Mucosa of gallbladder (tissue), 1 donor: Measurements from ENCODE around the gene TMEM94. TPM values are rescaled to one million over a fixed set of nuclear protein-coding genes. Genes with fewer than 3 reads are reported as not detected.
"Not testable (repeated sequence)": the region's sequence is repeated elsewhere in the genome, so short reads cannot be mapped to it uniquely, and the experiment has no call there.

Source experiments
- DNase-seq: peaks from one replicate; pipeline ENCODE4 v3.0.0-alpha.2; 2020; ENCODE audit warnings: low spot score
- total RNA-seq: library from RNA; stranded (reverse); gene quantifications from one replicate; pipeline ENCODE4 v1.2.1, GENCODE V29; 2021
- donor health status: DM: no; HTN: no; CAD: no.

The TMEM94 gene
- total RNA-seq, 1 donor from 2014 or later = 106 TPM

DNA sequence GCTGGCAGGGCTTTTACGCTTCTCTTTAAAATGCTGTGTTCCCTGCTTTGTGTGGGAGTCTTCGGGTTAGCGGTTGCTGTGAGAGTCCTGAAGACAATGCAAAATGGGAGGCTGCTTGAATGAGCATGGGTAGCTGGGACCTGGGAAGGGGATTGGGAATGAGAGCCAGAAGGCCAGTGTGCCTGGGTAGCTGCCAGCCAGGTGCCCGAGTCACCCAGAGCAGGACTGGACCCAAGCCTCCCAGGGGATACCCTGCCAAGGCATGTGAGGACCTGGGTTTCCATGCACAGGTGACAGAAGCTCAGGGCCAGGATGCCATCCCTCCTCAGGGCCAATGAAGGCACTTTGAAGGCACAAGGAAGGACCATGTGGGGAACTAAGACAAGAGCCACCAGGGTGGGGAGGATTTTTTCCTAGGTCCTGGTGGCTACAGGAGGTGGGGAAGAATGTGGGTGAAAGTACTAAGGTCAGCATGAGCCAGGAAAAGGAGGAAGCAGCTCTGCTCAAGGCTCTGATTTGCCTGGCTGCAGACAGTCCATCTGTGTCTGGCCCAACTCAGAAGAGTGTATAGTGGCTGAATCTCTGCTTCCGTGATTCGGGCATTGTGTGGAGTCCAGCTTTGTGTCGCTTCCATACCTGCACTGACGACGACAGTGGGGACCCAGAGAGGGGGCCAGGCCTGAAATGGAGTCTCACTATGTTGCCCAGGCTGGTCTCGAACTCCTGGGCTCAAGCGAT, 20.5 kb downstream of the TMEM94 start:
- no peak for DNase-seq

DNA sequence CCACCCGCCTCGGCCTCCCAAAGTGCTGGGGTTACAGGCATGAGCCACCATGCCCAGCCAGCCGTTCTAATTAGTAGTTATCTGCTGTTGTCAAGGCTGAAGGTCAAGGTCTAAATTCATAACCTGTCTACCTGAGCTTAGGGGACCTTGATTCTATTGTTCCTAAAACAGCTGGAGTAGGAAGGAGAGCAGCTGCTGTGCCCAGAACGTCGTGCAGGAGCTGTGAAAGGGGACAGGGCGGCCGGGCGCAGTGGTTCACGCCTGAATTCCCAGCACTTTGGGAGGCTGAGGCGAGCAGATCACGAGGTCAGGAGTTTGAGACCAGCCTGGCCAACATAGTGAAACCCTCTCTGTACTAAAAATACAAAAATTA, 21.0 kb downstream of the TMEM94 start:
- not testable (repeated sequence) for DNase-seq

DNA sequence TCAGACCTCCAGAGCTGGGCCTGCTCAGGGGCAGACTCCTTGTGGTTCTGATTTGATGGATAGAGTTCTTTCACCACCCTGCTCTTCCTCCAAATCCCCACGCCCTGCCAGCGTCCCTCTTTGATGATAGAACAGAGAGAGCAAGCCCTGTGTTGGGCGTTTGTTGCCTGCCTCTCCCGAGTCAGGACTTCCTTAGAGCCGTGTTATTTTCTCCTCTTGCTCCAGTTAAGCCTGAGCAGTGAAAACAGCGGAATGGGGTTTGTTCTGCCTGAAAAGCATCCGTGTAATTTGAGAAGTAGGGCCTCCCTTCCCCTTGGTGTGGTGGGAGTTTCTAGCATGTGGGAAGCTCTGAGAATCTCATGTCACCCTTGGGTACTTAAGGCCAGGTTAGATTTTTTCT, 22.1 kb downstream of the TMEM94 start:
- DNase-seq = no peak

DNA sequence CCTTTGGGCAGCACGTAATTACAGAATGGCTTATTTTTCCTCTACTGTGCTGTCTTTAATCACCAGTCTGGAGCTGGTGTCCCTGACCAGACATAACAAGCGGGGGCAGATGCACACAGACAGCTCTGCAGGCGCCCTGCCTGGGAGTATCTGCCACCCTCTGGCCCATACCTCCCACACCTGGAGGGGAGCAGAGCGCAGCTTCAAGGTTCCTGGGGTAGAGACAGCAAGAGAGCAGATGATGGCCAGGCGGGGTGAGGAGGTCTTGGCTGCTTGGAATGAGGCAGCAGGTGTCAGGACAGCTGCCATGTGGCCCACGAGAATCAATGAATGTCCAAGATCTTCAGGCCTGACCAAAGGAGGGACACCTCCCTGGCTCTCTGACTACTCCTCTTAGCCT, 23.8 kb downstream of the TMEM94 start:
- no peak for DNase-seq

DNA sequence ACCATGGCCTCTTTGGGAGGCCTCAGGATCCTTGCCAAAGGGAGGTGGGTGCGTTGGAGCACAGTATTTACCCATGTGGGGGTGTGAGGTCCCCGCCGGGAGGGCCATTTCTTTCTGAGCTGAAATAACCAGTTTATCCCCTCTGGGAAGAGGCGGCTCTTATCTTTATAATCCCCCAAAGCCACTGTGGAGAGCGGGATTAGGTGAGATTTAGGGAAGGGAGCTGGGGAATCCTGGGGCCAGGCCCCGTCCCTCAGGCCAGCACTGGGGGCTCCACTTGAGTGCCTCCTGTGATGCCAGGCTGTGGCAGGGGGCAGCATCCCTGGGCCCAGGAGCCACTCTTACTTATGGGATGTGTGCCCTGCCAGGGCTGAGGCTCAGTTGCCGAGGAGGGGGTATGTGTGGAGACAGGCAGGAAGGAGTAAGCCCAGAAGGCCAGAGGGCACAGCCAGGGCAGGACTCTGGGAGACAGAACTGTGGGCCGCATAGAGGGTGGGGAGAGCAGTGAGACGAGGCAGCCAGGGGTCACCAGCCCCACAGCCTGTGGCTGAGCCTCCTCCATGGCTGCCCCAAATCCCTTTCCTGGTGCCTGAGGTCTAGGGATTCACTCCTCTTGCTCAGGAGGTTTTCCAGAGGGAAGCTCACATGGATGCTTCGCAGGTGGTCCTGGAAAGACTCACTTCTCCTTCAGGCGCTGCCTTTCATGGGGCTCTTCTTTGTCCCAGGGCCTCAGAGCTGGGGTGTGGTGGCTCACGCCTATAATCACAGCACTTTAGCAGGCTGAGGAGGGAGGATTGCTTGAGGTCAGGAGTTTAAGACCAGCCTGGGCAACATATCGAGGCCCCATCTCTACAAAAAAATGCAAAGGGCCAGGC, 25.0 kb downstream of the TMEM94 start:
- no peak for DNase-seq

DNA sequence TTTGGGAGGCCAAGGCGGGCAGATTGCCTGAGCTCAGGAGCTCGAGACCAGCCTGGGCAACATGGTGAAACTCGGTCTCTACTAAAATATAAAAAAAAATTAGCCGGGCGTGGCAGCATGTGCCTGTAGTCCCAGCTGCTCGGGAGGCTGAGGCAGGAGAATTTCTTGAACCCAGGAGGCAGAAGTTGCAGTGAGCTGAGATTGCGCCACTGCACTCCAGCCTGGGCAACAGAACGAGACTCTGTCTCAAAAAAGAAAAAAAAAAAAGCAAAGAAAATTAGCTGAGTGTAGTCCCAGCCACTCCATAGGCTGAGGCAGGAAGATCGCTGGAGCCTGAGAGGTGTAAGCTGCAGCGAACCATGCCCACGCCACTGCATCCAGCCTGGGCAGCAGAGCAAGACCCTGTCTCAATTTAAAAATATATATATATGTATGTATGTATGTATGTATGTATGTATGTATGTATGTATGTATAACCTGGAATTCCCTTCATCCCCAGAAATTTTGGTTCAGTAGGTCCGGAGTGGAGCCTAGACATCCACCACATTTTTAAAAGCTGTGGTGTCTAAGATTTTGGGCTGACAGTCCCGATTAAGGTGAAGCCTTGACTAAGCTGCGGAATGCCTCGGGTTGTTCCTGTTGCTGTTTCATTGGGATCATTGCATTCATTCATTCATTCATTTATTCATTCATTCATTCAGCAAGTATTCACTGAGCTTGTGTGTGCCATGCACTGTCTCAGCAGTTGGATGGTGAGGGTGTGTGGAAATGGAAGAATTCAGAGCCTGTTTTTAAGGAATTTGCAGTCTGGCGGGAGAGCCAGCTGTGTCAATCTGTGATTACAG, 25.9 kb downstream of the TMEM94 start:
- DNase-seq = no peak

DNA sequence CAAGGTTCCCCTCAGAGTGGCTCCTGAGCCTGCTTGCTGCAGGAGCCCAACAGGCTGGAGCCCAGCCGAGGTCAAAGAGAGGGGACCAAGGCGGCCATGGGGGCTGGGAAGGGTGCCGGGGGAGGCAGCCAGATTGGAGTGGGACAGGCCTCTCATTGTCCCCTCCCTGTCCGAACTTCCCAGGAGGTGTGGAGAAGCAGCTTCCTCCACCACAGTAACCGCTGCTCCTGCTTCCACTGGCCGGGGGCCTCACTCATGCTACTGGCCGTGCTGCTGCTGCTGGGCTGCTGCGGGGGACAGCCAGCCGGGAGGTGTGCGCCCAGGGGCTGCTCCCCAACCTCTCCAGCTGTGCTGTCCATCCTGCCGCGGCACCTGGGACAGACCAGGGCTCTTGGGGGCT, 29.3 kb downstream of the TMEM94 start:
- no peak for DNase-seq

DNA sequence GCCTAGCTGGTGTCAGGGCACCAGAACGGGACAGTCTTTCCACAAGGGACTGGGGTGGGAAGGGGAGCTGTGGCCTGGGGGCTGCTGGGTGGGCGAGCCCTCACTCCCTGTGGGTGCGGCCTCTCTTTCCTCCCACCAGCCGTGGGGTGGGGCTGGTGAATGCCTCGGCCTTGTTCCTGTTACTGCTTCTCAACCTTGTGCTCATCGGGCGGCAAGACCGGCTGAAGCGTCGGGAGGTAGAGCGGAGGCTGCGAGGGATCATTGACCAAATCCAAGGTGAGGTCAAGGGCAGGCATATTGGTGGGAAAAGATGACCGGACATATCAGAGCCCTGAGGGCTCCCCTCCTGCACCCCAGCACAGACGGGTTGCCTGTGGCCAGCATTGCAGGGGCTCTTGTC, 29.7 kb downstream of the TMEM94 start:
- DNase-seq = no peak

DNA sequence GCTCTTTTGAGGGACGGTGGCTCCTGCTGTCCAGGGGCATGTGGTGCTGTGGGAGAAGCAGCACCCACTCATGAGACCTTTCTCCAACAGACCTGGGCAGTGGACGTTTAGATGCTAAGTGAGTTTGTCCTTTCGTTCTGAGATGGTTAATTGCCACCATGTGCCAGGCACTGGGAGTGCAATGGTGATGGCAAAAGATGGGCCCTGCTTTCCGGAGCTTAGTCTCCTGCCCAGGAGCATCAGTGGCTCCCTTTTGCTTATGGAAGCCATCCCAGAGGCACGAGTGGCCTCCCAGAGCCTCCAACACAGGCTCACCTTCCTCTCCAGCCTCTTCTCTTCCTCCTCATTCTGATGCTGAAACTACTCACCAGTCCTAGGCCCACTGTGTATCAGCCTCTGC, 30.5 kb downstream of the TMEM94 start:
- no peak for DNase-seq

DNA sequence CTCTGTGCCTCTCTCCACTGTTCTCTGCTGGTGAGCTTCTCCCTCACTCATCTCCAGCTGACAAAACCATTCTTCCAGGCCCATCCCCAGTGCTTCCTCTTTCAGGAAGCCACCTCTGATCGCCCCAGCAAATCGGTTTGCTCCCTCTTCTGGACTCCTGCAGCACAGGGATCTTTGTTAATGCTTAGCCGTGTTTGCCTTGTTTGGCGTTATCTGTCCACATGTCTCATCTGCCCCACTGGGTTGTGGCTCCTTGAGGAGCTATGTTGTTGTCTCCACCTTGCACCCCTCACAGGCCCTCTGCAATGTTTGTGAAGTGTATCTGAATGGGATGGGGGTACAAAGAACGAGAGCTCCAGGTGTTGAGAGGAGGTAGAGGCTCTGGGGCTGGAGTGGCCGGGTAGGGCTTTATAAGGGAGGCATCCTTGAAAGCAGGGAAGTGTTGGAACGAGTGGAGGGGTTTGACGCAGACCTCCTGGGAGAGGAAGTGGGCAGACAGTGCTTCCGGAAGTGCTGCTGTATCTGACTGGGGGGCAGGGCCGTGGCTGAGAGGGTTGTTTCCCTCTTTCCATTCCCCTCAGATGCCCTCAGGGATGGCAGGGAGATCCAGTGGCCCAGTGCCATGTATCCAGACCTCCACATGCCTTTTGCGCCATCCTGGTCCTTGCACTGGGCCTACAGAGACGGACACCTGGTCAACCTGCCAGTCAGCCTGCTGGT, 31.1 kb downstream of the TMEM94 start:
- no peak for DNase-seq

DNA sequence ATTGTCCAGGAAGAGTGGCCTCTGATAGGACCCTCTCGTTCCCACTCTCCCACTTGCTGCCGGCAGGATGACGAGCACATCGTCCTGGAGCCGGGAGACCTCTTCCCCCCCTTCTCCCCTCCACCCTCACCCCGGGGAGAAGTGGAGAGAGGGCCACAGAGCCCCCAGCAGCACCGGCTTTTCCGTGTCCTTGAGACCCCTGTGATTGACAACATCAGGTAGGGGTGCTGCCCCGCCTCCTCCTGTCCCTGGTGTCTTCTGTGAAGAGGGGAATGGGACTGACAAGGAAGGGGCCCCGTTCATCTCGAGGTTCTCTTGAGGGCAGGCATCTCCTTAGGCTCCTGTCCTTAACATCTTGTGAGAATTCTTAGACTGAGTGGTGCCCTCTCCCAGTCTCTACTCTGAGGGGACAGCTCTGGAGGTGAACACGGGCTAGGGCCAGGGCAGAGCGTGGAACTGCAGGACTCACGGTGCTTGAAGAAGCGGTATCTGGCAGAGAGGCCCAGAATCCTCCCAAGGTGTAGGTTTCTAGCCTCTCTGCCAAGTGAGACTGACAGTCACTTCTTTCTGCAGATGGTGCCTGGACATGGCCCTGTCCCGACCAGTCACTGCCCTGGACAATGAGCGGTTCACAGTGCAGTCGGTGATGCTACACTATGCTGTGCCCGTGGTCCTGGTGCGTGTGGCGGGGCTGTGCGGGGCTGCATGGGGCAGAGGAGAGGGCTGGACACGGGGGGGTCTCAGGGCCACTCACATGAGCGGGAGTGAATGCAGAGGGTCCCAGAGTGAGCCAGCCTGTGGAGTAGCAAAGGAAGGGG, 32.5 kb downstream of the TMEM94 start:
- no peak for DNase-seq

DNA sequence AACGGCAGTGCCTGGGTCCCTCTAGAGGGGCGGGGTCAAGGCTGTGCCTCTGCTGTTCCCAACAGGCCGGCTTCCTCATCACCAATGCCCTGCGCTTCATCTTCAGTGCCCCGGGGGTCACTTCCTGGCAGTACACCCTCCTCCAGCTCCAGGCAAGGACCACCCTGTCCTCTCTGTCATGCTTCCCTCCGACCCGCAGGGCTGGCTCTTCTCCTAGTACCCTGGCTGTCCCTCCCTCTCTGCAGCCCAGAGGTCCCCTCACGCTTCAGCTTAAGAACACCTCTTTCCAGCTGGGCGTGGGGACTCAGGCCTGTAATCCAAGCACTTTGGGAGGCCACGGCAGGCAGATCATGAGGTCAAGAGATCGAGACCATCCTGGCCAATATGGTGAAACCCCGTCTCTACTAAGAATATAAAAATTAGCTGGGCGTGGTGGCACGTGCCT, 33.1 kb downstream of the TMEM94 start:
- DNase-seq = no peak

DNA sequence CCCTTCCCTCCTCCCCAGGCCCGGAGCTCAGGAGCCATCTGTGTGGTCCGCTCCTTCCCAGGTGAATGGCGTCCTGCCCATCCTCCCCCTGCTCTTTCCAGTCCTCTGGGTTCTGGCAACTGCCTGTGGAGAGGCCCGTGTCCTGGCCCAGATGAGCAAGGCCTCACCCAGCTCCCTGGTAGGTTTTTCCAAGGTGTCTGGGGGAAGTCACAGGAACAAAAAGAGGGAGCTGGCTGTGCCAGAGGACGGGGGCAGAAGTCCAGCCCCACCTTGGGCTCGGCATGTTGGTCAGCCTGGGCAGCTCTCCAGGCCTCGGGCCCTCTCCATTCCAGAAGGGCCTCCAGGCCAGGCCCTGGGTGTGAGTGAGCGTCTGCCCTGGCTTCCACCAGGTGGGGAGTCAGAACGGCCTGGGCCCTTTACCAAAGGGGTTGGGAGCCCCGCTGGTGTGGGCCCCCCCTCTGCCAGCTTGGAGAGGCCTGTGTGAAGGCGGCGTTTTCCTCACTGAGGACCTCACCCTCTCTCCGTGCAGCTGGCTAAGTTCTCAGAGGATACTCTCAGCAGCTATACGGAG, 33.8 kb downstream of the TMEM94 start:
- peak; percentile 77 for DNase-seq

DNA sequence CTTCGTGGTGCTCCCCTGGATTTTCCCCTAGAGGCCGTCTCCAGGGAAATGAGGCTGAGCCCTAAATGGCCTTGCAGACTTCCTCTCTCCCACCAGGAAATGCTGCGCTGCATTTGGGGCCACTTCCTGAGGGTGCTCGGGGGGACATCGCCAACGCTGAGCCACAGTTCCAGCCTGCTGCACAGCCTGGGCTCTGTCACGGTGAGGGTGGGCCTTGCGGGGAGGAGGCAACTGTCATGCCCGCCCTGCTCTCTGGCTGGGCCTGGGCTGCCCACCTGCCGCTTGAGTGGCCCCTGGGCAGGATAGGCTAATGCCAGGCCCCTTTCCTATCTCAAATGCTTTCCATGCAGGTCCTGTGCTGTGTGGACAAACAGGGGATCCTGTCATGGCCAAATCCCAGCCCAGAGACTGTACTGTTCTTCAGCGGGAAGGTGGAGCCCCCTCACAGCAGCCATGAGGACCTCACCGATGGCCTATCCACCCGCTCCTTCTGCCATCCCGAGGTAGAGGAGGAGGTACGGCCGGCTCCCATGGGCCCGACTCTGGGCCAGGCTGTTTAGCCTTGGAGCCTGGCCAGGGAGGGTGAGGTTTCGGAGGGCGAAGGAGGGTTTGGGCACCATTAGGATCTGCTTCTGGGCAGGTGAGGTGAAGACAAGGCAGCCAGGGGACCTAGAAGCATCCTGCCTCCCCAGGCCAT, 34.7 kb downstream of the TMEM94 start:
- DNase-seq = no peak

DNA sequence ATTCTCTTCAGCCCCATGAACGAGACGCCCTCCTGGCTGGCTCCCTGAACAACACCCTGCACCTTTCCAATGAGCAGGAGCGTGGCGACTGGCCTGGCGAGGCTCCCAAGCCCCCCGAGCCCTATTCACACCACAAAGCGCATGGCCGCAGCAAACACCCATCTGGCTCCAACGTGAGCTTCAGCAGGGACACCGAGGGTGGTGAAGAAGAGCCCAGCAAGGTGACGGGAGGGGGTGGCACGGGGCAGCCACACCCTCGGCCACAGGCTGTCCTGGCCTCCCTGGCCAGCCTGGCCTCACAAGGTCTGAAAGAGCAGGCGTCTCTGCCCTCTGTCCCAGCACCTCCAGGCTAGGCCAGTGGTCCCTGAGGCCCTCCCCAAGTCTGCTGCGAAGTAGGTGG, 35.2 kb downstream of the TMEM94 start:
- DNase-seq = no peak

DNA sequence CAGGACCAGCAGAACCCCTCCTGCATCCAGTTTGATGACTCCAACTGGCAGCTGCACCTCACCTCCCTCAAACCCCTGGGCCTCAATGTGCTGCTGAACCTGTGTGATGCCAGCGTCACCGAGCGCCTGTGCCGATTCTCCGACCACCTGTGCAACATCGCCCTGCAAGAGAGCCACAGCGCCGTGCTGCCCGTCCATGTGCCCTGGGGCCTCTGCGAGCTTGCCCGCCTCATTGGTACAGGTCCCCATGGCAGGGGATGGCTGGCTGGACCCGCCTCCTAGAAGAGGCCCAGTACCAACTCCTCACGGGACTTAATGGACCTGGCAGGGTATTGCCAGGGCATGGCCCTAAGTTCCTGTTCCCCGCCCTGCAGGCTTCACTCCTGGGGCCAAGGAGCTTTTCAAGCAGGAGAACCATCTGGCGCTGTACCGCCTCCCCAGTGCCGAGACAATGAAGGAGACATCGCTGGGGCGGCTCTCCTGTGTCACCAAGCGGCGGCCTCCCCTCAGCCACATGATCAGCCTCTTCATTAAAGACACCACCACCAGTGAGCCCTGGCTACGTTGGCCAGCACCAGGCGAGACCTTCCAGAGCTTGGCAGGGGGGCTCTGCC, 36.2 kb downstream of the TMEM94 start:
- no peak for DNase-seq

DNA sequence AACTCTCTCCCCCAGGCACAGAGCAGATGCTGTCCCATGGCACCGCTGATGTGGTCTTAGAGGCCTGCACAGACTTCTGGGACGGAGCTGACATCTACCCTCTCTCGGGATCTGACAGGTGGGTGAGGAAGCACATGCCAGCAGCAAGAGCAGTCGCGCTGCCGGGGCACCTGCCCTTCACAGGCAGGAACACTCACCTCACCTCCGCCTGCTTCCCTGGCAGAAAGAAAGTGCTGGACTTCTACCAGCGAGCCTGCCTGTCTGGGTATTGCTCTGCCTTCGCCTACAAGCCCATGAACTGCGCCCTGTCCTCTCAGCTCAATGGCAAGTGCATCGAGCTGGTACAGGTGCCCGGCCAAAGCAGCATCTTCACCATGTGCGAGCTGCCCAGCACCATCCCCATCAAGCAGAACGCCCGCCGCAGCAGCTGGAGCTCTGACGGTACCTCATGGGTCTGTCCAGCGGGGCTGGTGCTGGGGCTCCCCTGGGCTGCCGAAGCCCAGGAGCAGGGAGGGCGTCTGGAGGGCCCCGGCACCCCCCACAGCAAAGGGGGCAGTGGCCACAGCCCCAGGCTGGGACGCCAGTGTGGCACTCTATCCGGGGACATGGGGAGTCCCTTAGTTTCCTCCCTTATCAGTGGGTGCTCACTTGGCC, 37.2 kb downstream of the TMEM94 start:
- no peak for DNase-seq

DNA sequence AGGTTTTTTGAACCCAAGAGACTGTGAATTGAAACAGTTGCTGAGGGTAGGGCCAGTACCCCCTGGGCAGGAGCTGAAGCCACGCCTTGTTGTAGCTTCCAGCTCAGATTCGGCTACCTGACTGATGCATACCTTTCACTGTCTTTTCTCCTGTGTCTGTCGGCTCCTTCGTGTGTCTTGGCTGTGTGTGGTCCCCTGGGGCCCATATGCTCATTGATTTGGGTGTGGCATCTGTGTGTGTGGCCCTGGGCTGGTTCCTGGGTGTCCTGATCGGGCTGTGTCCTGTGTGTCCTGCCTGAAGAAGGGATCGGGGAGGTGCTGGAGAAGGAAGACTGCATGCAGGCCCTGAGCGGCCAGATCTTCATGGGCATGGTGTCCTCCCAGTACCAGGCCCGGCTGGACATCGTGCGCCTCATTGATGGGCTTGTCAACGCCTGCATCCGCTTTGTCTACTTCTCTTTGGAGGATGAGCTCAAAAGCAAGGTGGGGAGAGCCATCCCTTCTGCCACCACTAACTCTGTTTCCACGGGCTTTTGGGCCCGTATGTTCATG, 38.0 kb downstream of the TMEM94 start:
- no peak for DNase-seq
